SK-N-SH treated with all-trans-retinoic acid at 6 μM for 48 hours (cell line): ENCODE results near the gene PPP1R14B.

Experiments used
- ATAC-seq: fragments of 200-7000 bp; cut with Tn5 transposase; 3 replicates; pipeline ENCODE4 v1.9.1; 2020; ENCODE audit warnings: mild to moderate bottlenecking, moderate library complexity
- ARNTL ChIP-seq: fragments of 450-650 bp; formaldehyde crosslinking; IDR thresholded peaks from 2 replicates; pipeline ENCODE4 v1.5.0; 2020; ENCODE audit warnings: low read depth, mild to moderate bottlenecking, moderate library complexity, borderline replicate concordance
- BACH2 ChIP-seq: fragments of 250-450 bp; sonication (Bioruptor Pico); IDR thresholded peaks from 2 replicates; pipeline ENCODE4 v1.9.0; 2021; ENCODE audit warnings: mild to moderate bottlenecking, borderline replicate concordance
- ESRRG ChIP-seq: fragments of 250-450 bp; sonication (Bioruptor Pico); IDR thresholded peaks from 2 replicates; pipeline ENCODE4 v1.6.1; 2021; ENCODE audit warnings: mild to moderate bottlenecking
- GLIS3 ChIP-seq: fragments of 250-450 bp; sonication (Bioruptor Pico); IDR thresholded peaks from 2 replicates; pipeline ENCODE4 v1.5.0; 2020; ENCODE audit warnings: mild to moderate bottlenecking, moderate library complexity
- ISL1 ChIP-seq: fragments of 250-450 bp; sonication (Bioruptor Pico); IDR thresholded peaks from 2 replicates; pipeline ENCODE4 v2.1.2; 2022; ENCODE audit warnings: mild to moderate bottlenecking, moderate library complexity
- OSR1 ChIP-seq: fragments of 250-450 bp; sonication (Bioruptor Pico); IDR thresholded peaks from 2 replicates; pipeline ENCODE4 v1.8.0; 2022; ENCODE audit warnings: moderate library complexity, mild to moderate bottlenecking, inconsistent platforms
- PPARA ChIP-seq: fragments of 250-450 bp; sonication (Bioruptor Pico); IDR thresholded peaks from 2 replicates; pipeline ENCODE4 v1.5.0; 2020; ENCODE audit warnings: mild to moderate bottlenecking, borderline replicate concordance
- RARB ChIP-seq: fragments of 250-450 bp; sonication (Bioruptor Pico); IDR thresholded peaks from 2 replicates; pipeline ENCODE4 v1.8.0; 2021; ENCODE audit warnings: mild to moderate bottlenecking, moderate library complexity
- SNAI2 ChIP-seq: fragments of 250-450 bp; sonication (Bioruptor Pico); IDR thresholded peaks from 2 replicates; pipeline ENCODE4 v1.5.0; 2020; ENCODE audit warnings: mild to moderate bottlenecking, moderate library complexity
- TCF4 ChIP-seq: fragments of 250-450 bp; sonication (Bioruptor Pico); IDR thresholded peaks from 2 replicates; pipeline ENCODE4 v1.8.0; 2021; ENCODE audit warnings: mild to moderate bottlenecking, moderate library complexity, borderline replicate concordance
- TOX ChIP-seq: fragments of 250-450 bp; sonication (Bioruptor Pico); IDR thresholded peaks from 2 replicates; pipeline ENCODE4 v1.8.0; 2021; ENCODE audit warnings: mild to moderate bottlenecking, moderate library complexity, borderline replicate concordance
- ZC3H10 ChIP-seq: fragments of 250-450 bp; sonication (Bioruptor Pico); IDR thresholded peaks from 2 replicates; pipeline ENCODE4 v1.5.1; 2021; ENCODE audit warnings: mild to moderate bottlenecking, moderate library complexity
- ZFP3 ChIP-seq: fragments of 250-450 bp; sonication (Bioruptor Pico); IDR thresholded peaks from 2 replicates; pipeline ENCODE4 v1.5.0; 2020; ENCODE audit warnings: mild to moderate bottlenecking, moderate library complexity
- ZFP30 ChIP-seq: fragments of 450-650 bp; formaldehyde crosslinking; IDR thresholded peaks from 2 replicates; pipeline ENCODE4 v1.5.0; 2022; ENCODE audit warnings: mild to moderate bottlenecking, moderate library complexity
- ZNF565 ChIP-seq: fragments of 450-650 bp; formaldehyde crosslinking; conservative IDR thresholded peaks from 2 replicates; pipeline ENCODE4 v1.5.0; 2020; ENCODE audit warnings: low read depth, mild to moderate bottlenecking, moderate library complexity
- ZNF70 ChIP-seq: fragments of 450-650 bp; formaldehyde crosslinking; IDR thresholded peaks from 2 replicates; pipeline ENCODE4 v1.5.0; 2020; ENCODE audit warnings: mild to moderate bottlenecking, moderate library complexity
- ZNF8 ChIP-seq: fragments of 450-650 bp; formaldehyde crosslinking; IDR thresholded peaks from 2 replicates; pipeline ENCODE4 v1.5.0; 2020; ENCODE audit warnings: mild to moderate bottlenecking, moderate library complexity
- TF ChIP-seq, protein P1 (sequence below): fragments of 250-450 bp; sonication (Bioruptor Pico); IDR thresholded peaks from 2 replicates; pipeline ENCODE4 v1.8.0; 2020; ENCODE audit warnings: mild to moderate bottlenecking, moderate library complexity, borderline replicate concordance
- TF ChIP-seq, protein P2 (sequence below): fragments of 250-450 bp; sonication (Bioruptor Pico); IDR thresholded peaks from 2 replicates; pipeline ENCODE4 v1.5.1; 2020; ENCODE audit warnings: low read depth, mild to moderate bottlenecking, moderate library complexity
- TF ChIP-seq, protein P3 (sequence below): fragments of 250-450 bp; sonication (Bioruptor Pico); IDR thresholded peaks from 2 replicates; pipeline ENCODE4 v1.5.1; 2021; ENCODE audit warnings: mild to moderate bottlenecking, moderate library complexity
- TF ChIP-seq, protein P4 (sequence below): fragments of 250-450 bp; sonication (Bioruptor Pico); IDR thresholded peaks from 2 replicates; pipeline ENCODE4 v1.5.0; 2020; ENCODE audit warnings: mild to moderate bottlenecking, moderate library complexity

The PPP1R14B gene

DNA sequence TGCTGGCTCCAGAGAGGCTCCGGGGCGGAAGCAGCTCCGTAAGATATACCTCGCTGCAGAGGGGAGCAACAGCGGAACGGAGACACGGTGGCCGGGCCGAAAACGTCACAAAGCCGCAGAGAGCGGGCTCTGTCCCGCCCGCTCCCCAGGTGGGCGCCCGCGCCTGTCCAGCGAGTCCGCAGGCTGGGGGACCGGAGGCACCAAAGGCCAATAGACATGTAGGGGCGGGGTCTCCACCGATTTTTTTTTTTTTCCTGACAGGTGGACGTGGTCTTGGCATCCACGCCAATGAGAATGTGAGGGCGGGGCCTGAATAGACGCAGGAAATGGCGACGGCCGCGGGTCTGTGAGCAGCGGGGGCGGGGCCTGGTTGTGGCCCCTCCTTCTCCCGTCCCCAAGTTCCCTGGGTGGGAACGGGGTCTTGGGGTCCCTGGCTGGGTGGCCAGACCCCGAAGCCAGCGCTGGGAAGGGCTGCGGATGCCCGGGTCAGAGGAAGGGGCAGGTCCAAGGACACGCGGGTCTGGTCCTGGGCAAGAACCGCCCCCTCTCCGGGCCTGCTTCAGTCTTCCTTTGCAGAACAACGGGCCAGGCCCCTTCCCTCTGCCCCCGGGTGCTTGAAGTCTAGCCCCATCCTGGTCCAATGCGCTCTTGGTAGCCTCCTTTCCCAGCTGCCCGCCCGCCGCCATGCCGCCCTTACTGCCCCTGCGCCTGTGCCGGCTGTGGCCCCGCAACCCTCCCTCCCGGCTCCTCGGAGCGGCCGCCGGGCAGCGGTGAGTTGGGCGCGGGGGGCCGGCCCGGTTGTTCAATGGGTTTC is 16.4 kb downstream of the PPP1R14B start, which contains the start of gene DNAJC4:
DNAJC4 (plus strand) TSS at position 378 of the 814 bp plus-strand sequence; CDS start at position 685, 307 bp downstream.
- peak; percentile 59 for ATAC-seq
- TF ChIP-seq ZFP3 (CRISPR knock-in tag) (0 out of 2 replicates have a peak, but pooled peaks have one; percentile 30), ZNF70 (no peak)
- TF ChIP-seq, all 23 proteins: peak for 1

DNA sequence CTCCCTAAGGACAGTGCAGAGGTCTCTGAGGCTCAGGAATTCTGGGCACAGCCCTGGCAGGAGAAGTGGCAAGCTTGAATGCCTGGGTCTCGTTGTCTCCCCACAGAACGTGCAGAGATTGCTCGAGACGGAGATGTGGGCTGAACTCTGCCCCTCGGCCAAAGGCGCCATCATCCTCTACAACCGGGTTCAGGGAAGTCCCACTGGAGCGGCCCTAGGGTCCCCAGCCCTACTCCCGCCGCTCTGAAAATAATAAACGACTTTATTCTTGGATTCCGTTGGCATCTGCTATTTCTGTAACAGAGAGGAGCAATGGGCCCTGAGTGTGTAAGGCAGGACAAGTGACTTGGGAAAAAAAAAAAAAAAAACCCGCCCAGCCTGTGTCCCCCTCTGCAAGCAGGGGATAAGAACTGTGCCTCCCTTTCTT is 17.0 kb downstream of the PPP1R14B start:
- TF ChIP-seq ESRRG (CRISPR knock-in tag) = no peak
- no peak for TF ChIP-seq ZNF565
- TF ChIP-seq ZFP30 (CRISPR knock-in tag) = no peak
- no peak for TF ChIP-seq OSR1 (CRISPR knock-in tag)
- TF ChIP-seq BACH2 (CRISPR knock-in tag) = no peak
- TF ChIP-seq TCF4 = no peak
- TF ChIP-seq SNAI2 (CRISPR knock-in tag) = no peak
- ATAC-seq = no peak

DNA sequence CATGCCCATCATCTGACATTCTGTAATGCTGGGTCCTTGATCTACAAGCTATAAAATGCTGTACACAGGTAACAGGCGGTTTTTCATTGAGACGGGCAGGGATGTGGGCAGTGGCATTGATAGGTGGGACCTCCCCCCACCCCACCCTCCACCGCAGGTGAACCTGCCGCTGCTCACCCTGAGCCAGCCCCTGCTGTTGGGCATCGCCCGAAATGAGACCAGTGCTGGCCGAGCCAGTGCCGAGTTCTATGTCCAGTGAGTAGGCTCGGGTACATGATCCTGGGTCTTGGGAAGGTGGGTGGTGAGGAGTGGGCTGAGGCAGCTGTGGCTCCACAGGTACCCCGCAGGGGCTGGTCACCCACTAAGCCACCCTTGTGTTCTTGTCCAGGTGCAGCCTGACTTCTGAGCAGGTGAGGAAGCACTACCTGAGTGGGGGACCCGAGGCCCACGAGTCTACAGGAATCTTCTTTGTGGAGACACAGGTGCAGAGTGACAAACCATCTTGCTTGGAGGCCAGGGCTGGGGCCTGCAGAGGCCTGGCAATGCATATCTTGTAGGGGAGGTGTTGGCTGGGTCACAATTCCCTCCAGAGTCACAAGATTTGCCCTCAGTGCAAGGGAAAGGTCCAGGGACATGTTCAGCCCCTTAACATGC is 17.5 kb downstream of the PPP1R14B start:
- ATAC-seq = no peak
- TF ChIP-seq ZC3H10 (no peak), GLIS3 (CRISPR knock-in tag) (no peak)

DNA sequence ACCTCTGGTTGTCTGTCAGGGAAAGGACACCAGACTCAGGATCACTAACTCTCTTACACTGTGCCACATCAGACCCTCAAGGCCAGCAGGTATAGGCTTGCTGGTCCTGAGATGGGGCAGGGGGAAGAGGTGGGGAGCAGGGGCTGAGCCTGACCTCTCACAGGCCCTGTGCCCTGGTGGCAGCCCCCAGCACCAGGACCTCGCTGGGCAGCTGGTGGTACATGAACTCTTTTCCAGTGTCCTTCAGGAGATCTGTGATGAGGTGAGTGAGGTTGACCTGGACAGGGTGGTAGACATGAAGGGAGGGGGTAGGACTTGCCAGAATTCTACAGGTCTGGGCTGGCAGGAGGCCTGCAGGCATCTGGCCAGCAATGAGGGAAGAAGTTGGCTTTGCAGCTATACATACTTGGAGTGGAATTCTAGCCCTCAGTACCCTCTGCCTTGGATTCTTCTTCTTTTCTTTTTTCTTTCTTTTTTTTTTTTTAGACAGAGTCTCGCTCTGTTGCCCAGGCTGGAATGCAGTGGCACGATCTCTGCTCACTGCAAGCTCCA is 19.3 kb downstream of the PPP1R14B start:
- TF ChIP-seq ZC3H10 (no peak), GLIS3 (CRISPR knock-in tag) (no peak), PPARA (no peak), ARNTL (CRISPR knock-in tag) (no peak), SNAI2 (CRISPR knock-in tag) (no peak), TCF4 (no peak), ZFP3 (CRISPR knock-in tag) (no peak), TOX (CRISPR knock-in tag) (no peak), ZNF565 (no peak), BACH2 (CRISPR knock-in tag) (no peak), ESRRG (CRISPR knock-in tag) (no peak), ISL1 (CRISPR knock-in tag) (no peak), RARB (CRISPR knock-in tag) (no peak), ZNF8 (CRISPR knock-in tag) (no peak), ZFP30 (CRISPR knock-in tag) (no peak)
- TF ChIP-seq, protein P1, sequence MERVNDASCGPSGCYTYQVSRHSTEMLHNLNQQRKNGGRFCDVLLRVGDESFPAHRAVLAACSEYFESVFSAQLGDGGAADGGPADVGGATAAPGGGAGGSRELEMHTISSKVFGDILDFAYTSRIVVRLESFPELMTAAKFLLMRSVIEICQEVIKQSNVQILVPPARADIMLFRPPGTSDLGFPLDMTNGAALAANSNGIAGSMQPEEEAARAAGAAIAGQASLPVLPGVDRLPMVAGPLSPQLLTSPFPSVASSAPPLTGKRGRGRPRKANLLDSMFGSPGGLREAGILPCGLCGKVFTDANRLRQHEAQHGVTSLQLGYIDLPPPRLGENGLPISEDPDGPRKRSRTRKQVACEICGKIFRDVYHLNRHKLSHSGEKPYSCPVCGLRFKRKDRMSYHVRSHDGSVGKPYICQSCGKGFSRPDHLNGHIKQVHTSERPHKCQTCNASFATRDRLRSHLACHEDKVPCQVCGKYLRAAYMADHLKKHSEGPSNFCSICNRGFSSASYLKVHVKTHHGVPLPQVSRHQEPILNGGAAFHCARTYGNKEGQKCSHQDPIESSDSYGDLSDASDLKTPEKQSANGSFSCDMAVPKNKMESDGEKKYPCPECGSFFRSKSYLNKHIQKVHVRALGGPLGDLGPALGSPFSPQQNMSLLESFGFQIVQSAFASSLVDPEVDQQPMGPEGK (CRISPR knock-in tag) = no peak
- TF ChIP-seq, protein P2, sequence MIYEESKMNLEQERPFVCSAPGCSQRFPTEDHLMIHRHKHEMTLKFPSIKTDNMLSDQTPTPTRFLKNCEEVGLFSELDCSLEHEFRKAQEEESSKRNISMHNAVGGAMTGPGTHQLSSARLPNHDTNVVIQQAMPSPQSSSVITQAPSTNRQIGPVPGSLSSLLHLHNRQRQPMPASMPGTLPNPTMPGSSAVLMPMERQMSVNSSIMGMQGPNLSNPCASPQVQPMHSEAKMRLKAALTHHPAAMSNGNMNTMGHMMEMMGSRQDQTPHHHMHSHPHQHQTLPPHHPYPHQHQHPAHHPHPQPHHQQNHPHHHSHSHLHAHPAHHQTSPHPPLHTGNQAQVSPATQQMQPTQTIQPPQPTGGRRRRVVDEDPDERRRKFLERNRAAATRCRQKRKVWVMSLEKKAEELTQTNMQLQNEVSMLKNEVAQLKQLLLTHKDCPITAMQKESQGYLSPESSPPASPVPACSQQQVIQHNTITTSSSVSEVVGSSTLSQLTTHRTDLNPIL = no peak
- TF ChIP-seq, protein P3, sequence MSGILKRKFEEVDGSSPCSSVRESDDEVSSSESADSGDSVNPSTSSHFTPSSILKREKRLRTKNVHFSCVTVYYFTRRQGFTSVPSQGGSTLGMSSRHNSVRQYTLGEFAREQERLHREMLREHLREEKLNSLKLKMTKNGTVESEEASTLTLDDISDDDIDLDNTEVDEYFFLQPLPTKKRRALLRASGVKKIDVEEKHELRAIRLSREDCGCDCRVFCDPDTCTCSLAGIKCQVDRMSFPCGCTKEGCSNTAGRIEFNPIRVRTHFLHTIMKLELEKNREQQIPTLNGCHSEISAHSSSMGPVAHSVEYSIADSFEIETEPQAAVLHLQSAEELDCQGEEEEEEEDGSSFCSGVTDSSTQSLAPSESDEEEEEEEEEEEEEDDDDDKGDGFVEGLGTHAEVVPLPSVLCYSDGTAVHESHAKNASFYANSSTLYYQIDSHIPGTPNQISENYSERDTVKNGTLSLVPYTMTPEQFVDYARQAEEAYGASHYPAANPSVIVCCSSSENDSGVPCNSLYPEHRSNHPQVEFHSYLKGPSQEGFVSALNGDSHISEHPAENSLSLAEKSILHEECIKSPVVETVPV (CRISPR knock-in tag) = no peak
- TF ChIP-seq, protein P4, sequence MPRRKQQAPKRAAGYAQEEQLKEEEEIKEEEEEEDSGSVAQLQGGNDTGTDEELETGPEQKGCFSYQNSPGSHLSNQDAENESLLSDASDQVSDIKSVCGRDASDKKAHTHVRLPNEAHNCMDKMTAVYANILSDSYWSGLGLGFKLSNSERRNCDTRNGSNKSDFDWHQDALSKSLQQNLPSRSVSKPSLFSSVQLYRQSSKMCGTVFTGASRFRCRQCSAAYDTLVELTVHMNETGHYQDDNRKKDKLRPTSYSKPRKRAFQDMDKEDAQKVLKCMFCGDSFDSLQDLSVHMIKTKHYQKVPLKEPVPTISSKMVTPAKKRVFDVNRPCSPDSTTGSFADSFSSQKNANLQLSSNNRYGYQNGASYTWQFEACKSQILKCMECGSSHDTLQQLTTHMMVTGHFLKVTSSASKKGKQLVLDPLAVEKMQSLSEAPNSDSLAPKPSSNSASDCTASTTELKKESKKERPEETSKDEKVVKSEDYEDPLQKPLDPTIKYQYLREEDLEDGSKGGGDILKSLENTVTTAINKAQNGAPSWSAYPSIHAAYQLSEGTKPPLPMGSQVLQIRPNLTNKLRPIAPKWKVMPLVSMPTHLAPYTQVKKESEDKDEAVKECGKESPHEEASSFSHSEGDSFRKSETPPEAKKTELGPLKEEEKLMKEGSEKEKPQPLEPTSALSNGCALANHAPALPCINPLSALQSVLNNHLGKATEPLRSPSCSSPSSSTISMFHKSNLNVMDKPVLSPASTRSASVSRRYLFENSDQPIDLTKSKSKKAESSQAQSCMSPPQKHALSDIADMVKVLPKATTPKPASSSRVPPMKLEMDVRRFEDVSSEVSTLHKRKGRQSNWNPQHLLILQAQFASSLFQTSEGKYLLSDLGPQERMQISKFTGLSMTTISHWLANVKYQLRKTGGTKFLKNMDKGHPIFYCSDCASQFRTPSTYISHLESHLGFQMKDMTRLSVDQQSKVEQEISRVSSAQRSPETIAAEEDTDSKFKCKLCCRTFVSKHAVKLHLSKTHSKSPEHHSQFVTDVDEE (CRISPR knock-in tag) = no peak
- no peak for ATAC-seq
